HG02642 (cell line): ENCODE data around the gene DICER1.

Experiments used
- ATAC-seq: cut with Tn5 transposase; IDR thresholded peaks from one replicate; pipeline ENCODE4 v1.9.1; 2021; ENCODE audit warnings: mild to moderate bottlenecking; ENCODE audit not compliant: unreplicated experiment, poor library complexity

DICER1 gene

DNA sequence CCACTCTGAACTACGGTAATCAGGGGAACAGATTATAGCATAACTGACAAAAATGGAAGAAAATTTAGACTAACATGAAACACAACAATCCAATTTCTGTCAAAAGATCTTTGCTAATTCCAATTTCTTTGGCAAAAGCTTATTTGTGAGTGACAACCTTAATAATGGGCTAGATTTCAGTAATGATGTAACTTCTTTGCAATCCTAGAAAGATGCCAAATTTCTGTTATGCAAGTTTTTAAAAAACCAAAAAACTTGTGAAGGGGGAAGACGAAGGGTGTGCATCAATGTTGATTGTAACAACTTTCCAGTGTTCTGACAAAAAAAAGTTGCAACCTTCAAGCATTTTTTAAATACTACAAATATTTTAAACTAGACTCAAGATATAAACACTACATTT lies 59.9 kb downstream of the DICER1 start:
- ATAC-seq: no peak

DNA sequence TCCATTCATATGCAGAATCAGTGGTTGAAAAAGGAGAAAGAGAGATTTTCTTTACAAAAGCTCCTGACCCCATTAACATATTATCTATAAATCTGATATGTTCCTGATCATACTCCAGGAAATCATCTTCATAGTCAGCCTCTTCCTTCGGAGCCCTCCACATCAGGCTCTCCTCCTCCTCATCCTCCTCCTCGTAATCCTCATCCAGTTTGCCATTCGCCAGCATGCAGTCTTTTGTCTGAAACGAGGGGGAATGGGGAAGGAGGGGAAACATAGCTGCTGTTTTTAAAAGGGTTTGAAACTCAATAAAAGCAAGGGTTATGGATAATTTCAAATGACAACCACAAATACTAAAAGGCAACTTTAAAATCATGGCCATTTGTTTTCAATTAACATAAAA lies 60.9 kb downstream of the DICER1 start:
- no peak for ATAC-seq

DNA sequence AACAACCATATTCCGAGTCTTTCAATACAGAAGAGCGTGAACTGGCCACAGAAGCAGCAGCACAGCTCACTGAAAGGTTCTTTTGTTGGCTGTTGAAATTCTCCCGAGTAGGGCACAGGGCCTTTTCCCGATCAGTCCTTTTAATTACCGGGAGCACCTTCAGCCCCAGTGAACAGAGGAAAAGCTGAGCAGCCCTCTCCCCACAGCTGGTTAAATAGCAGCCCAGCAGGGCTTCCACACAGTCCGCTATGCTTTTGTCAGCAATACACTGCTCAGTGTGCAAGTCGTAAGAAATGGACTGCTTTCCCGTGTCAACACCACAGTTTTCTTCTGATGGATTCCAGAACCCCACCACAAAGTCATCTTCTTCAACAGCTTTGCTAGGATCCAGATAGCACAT lies 61.3 kb downstream of the DICER1 start:
- no peak for ATAC-seq

DNA sequence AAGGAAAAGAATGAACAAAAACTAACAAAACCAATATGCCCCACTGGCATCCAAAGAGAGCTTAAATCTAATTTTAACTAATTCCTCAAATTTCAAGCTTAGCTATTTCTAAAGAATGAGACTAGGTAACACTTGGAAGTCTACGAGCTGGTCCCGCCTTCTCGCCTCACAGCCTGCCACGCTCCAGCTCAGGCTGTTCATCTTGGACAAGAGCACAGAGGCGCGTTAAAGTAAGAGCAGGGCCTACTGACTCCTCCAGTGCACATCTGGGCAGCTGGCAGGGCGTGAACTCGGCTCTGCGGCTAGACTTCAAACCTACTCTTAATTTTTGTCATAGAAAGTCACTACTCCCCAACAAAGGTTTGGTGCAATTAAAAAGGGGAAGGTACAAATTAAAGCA lies 64.6 kb downstream of the DICER1 start:
- no peak for ATAC-seq

DNA sequence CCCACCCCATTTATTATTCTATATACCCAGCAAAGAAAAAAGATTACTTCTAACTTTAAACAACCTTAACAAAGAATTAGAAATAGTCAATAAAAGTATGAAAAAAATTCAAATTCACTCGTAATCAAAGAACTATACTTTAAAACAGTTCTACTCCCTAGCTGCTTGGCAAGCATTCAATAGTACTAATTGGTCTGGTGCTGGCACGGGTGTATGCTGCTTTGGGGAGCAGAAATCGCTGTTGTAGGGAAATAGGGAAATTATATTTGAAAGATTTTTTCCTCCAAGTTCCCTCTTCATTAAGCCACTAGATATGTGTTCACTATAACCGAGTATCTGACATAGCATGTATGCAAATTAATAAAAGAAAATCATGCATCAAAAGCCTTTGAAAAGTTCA lies 65.7 kb downstream of the DICER1 start:
- ATAC-seq: no peak

DNA sequence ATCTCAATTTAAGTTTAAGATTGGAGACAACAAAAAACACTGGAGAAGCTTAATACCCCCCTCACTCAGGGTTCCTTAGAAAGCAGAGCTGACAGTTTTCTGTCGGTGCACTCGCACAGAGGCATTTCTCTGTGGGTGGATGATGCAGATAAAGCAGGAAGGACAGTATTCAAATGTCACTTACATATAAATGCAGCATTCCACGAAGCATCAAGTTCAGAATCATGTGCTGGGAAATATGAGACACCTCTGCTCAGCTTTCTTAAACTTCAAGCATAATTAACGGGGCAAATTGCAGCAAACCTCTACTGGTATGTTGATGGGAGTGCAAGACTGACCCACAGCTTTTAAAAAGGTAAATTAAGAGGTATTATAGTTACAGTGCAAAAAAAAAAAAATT lies 68.7 kb downstream of the DICER1 start:
- ATAC-seq: no peak

DNA sequence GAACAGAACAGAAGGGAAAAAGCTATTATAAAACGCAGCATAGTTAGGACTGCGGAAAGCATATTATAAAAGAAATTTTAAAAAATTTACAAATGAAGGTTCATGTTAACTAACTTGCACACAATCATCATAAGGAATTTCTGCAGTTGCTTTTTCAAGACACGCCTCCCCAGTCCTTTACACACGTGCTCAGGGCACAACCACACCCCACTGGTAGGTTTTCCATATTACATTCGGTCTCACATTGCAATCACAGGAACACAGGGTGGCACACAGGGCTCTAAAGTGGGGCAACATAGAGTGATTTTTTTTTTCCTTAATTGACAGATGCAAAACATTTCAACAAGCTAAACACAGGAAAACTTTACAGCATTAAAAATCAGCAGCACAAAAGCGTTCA lies 69.7 kb downstream of the DICER1 start:
- ATAC-seq: no peak

DNA sequence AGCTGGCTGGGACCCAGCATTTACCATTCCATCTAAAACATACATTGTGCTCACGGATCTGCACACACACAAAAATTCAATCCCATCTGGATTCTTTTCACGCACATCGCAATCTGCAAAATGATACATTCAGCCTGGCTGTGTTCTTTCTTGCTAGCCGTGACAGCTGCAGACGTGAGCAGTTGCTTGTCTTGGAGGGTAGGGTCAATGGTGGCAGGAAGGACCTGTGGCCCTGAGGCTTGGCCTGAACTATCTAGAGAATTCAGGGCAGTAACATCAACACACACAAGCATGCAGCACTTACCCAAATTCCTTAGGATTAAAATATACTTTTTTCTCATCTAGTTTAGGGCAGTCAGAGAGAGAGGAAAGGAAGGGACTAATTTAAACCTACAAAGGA lies 72.0 kb downstream of the DICER1 start:
- no peak for ATAC-seq

DNA sequence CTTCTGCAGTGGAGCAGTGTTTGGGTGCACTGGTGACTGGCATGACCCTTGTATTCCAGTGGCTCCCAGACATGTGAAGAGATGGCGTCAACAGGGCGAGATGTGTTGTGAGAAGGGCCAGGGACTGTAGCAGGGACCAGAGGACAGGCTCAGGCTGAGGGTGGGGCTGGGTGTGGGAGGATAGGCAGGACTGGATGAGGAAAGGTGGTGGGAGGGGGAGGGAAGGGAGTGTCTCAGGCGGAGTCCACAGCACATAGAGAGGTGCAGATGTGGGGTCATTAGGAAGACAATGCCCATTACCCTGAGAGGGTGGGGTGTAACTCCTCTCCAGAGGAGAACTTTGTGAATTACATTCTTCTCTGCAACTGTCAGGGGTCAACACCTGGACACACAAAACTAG lies 78.5 kb downstream of the DICER1 start:
- ATAC-seq: no peak

DNA sequence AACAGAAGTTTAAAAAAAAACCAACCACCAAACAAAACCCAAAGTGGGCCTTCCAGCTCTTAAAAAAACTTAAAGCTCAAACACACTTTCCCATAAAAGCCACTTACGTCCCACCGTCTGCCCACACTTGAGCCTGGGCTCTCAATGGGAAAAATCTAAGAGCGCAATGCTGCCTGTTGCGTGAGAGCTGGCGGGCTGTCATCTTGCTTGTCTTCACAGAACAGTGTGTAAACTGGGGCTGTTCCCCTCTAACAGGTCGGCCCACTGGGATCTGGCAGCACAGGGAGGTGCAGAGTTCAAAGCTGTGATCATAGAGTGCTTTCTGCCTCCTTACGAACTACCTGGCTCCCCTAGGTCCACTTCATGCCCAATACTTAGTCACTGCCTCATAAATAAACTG lies 80.0 kb downstream of the DICER1 start:
- ATAC-seq: no peak

DNA sequence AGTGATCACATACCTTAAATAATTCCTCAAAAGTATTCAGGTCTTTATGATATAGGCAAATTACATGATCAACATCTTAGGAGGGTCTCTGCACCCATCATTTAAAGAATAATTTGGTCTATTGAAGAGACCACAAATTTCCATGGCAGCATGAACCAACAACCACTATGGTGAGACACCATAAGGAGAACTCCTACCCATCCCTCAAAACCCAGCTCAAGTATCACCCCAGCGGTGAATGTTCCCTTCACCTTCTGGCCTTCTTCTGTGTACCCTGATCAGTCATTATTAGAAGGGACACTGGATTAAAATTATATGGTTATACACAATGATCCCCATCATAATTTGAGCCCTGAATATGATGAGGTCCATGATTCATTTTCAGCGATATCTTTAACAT lies 81.5 kb downstream of the DICER1 start:
- ATAC-seq: no peak

DNA sequence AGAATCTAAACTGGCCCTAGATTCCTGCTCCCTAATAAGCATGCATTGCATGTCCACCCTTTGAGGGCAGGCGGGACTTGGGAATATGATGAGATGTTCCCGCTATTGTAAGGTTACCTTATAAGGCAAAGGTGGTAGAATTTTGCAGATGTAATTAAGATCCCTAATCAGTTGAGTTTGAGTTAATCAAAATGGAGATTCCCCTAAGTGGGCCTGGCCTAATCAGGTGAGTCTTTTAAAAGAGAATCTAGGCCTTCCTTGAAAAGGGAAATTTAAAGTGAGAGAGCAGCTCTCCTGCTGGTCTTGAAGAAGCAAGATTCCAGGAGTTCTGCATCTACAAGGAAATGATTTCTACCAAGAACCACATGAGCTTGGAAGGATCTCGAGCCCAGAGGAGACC lies 83.4 kb downstream of the DICER1 start:
- no peak for ATAC-seq

DNA sequence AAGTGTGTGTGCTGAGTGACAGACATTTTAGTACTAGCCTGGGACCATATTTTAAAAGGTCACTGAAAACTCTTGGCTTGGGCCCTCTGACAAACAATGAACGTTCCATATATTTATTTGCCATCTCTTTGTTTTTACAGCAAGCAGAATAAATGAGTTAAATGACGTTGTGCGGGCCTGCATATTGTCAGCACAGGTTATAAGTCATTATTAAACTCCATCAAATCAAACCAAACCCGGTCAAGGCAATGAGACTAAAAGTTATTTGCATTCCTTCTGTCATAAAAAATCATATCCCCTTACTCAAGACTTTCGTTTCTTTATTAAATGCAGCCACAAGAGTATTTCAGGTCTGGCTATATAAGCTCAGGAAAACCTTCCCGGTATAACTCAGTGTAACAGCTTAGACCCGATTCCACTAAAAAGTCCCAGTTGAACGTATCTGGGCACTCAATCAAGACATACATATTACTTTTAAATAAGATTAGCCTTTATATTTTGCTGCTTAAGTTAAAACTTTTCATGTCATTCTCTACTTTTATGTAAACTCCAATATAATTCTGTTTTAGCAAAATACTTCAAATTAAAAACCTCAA lies 84.9 kb downstream of the DICER1 start:
- ATAC-seq: no peak

DNA sequence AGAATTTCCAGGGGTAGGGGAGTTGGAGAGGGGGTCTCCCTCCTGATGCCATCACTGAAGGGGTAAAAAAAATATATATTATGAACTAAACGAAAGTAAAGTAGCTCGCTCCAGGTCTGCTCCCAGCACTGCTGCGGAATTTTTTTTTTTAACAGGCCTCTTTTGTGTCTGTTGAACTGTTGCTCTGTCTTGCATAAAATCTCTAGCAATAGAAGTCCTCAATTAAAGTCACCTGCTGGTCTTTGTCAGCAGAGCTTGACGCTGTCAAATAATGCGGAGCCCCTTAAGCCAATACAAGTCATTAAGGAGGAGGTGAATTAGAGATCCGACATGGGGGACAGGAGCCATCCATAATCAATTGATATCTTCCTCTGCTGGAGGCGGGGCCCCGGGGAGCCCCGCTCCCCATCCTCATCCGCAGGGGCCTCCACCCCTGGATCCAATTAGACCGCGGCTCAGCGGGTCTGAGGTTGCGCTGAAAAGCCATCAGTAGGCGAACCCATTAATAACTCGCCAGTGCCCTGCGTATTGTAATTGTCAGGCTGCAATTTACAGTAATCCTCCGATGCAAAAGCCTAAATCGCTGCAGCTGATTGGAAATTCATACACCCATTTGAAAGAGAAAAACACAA lies 85.6 kb downstream of the DICER1 start:
- ATAC-seq: no peak

DNA sequence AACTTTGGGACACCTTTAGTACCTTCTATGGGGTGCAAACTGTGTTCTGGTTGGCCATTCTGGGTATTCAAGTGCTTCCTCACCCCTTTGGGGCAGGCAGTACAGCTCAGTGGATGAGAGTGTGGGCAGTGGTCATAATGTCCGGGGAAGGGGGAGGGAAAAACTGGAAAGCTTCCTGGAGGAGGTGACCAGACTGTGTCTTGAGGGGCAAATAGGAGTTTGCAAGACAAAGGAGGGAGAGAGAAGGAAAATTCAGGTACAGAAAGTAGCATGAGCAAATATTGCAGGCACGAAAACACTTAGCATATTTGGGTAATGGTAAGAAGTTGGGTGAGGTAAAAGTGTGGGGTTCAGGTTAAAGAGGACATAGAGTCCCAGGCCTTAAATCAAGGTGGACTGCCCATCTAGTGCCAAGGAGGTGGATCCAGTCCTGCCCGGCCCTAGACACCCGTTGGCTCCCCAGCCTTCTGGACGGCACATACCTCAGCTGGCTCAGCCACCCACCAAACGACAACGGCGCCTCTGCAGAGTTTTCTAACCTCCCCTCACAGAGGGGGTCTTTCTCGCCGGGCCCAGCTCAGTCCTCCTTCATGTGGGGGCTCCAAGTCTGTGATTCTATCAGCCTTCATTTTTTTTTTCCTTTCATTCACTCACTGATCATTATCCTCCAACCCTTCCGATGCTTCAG lies 86.4 kb downstream of the DICER1 start:
- no peak for ATAC-seq

DNA sequence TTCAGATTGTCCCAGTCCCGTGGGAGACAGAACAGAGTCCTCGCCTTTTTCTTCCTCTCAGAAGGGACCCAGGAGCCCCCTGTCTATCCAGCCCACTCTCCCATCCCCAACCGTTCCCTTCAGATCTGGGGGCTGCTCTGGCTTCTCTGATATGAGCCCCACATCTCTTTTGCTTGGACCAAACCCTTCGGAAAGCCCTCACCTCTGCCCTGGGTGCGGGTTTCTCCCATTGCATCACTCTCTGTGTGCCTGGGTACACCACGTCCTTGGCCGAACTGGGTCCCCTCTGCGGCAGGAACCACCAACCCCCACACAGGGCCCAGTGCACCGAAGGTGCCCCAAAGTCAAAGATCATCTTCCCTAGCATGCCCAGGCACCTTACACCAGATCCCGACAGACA lies 87.8 kb downstream of the DICER1 start:
- no peak for ATAC-seq

DNA sequence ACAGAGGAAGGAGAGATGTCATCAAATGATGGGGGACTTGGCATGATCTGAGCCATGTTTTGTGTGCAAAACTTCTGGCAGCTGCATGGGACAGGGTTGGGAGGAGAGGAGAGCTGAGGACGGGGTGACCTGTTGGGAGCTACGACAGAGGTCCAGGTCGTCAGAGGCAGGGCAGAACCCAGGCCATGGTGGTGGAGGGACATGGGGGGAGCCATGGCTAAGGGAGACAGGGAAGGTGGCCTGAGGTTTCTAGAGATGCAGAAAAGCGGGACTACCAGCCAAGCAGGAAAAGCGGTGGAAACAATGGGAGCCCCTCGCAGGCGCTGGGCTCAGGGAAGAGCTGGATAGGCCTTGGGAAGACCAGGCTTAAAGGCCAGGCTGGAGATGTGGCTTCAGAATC lies 88.3 kb downstream of the DICER1 start:
- no peak for ATAC-seq

DNA sequence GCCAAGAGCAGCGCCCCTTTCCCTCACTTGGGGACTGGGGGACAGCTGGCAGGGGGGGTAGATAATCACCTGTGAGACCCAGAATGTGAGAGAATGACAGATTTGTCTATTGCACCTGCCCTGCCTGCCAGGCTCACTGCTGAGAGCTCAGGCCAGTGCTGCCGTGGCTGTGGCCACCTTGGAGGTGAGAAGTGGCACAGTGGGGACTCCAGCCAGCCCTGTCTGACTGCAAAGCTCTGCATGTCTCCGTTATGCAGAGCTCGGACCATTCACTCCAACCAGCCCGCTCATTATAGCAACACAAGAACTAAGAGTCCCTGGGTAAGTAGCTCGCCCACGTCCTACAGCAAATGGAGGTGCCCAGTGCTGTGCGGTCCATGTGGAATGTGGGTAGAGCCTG lies 88.8 kb downstream of the DICER1 start:
- ATAC-seq: no peak

DNA sequence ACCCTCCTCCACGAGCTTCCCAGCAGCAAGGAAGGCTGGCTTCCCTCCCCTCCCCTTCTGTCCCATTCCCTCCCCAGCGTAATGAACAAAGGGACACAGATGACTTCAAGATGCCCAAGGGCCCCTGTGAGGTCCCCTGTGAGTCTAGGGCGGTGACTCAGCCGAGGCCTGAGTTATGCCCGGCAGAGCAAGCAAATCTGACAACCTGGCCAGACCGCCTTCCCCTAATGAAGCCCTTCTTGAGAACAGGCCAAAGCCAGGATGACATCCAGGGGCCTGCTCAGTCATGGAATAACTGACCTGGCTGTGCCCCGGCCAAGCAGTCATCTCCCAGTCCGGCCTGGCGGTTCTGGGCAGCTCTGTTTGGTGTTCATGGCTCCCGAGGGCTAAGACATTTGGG lies 89.2 kb downstream of the DICER1 start:
- ATAC-seq: no peak

DNA sequence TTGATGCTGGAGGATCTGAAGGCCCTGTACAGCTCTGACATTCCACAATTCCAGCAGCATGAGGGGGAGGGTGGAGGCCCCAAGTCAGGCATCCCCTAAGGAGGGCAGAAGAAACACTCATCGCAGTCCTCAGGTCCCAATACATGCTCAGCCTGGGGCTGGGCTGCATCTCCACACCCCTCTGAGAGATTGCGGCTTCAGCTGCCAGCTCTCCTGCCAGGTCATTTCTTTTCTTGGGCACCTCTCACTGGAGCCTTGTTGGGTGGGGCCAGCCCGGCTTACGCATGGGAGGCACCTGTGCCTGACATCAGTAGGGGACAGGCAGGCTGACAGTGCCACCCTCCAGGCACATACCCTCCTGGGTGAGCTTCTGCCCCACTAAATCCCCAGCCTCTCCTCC lies 89.8 kb downstream of the DICER1 start:
- no peak for ATAC-seq

DNA sequence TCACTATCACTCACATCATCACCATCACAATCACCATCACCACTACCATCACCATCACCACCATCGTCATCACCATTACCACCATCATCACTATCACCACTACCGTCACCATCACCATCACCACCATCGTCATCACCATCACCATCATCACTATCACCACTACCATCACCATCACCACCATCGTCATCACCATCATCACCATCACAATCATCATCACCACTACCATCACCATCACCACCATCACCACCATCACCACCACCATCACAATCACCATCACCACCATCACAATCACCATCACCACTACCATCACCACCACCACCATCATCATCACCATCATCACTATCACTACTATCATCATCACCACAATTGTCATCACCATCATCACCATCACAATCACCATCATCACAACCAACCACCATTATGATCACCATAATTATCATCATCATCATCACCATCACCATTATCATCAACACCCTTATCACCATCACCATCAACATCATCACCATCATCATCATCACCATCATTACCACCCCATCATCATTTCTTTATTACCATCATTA lies 90.8 kb downstream of the DICER1 start:
- no peak for ATAC-seq

DNA sequence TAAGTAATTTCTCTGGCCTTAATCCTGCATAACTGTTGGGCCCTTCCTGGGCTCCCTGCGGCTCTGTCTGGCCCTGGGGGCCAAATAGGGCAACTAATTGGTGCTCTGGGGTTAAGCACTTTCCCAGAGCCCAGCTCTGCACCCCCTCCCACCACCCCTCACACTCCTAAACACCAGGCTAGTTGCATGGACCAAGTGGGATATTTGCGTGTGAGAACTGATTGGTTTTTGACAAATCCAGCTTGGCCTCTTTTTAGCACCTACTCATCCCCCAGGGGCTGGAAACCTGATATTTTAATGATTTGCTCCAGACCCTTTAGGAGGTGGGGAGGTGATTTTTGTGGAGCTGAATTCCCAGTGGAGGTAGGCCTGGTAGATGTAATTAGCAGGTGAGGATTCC lies 91.9 kb downstream of the DICER1 start:
- ATAC-seq: no peak
